GM23338 (cell line): Measurements from ENCODE around the gene ARFGEF2.

ENCODE experiments used
- CREB1 ChIP-seq: fragments of 250-450 bp; sonication (Bioruptor Pico); IDR thresholded peaks from 2 replicates; pipeline ENCODE4 v1.5.0; 2020; ENCODE audit warnings: low read depth, mild to moderate bottlenecking, moderate library complexity
- CTCF ChIP-seq, 2 experiments: fragments of 200-600 bp in 1 of 2; sonication (generic) in 1 of 2; conservative IDR thresholded peaks; 2 replicates each; pipeline versions ENCODE4 v1.5.1 to v1.6.1; 2016 to 2017; ENCODE audit warnings: antibody characterized with exemption in 2 of 2, low read depth in 2 of 2, mild to moderate bottlenecking in 2 of 2, moderate library complexity in 1 of 2
- ETS1 ChIP-seq: IDR thresholded peaks from 2 replicates; pipeline ENCODE4 v1.6.1; 2016; ENCODE audit warnings: antibody characterized with exemption
- EZH2 ChIP-seq: fragments of 200-600 bp; sonication (generic); IDR thresholded peaks from one replicate; pipeline ENCODE4 v1.8.0; 2017; ENCODE audit warnings: antibody characterized with exemption, mild to moderate bottlenecking, low read depth; ENCODE audit not compliant: unreplicated experiment
- EZH2phosphoT487 ChIP-seq: fragments of 200-600 bp; sonication (generic); IDR thresholded peaks from one replicate; pipeline ENCODE4 v1.8.1; 2018; ENCODE audit warnings: antibody characterized with exemption; ENCODE audit not compliant: unreplicated experiment
- JUNB ChIP-seq: IDR thresholded peaks from one replicate; pipeline ENCODE4 v1.6.1; 2016; ENCODE audit warnings: antibody characterized with exemption; ENCODE audit not compliant: unreplicated experiment
- POLR2AphosphoS5 ChIP-seq: IDR thresholded peaks from 2 replicates; pipeline ENCODE4 v1.6.1; 2016; ENCODE audit warnings: antibody characterized with exemption, low read depth
- REST ChIP-seq: IDR thresholded peaks from one replicate; pipeline ENCODE4 v1.6.1; 2018; ENCODE audit warnings: antibody characterized with exemption; ENCODE audit not compliant: unreplicated experiment
- STAT1 ChIP-seq: IDR thresholded peaks from one replicate; pipeline ENCODE4 v1.6.1; 2016; ENCODE audit warnings: antibody characterized with exemption; ENCODE audit not compliant: unreplicated experiment
- ZNF462 ChIP-seq: fragments of 250-450 bp; sonication (Bioruptor Pico); IDR thresholded peaks from 2 replicates; pipeline ENCODE4 v1.5.0; 2020; ENCODE audit warnings: mild to moderate bottlenecking, moderate library complexity

GRCh38 chr20:48999890-49000870 is 78.7 kb downstream of the ARFGEF2 start:
- TF ChIP-seq CTCF (conservative IDR thresholded peaks at IDR 0.05; ENCODE audit: low read depth in 2 of 2) (no peak), REST (no peak), POLR2AphosphoS5 (no peak), EZH2 (no peak), EZH2phosphoT487 (no peak), JUNB (no peak), ZNF462 (CRISPR knock-in tag) (no peak), CREB1 (CRISPR knock-in tag) (no peak), STAT1 (no peak), ETS1 (no peak)
